Bronchial epithelial cell (primary cell): ENCODE results near the gene MMAB. TPM values are rescaled to one million over a fixed set of nuclear protein-coding genes. Genes with fewer than 3 reads are reported as not detected.
A peak's percentile ranks its signal among the peaks of the same experiment; 100 is the strongest.

Experiments used
- DNase-seq: peaks from one replicate; pipeline ENCODE4 v3.0.0-alpha.2; 2010; ENCODE audit warnings: low read depth
- FAIRE-seq: peaks from 2 replicates; lab custom pipeline; 2011; peaks lifted over from hg19 to GRCh38; lab: Jason Lieb, UNC
- H3K27me3 ChIP-seq: 2 replicates; pipeline ENCODE4 v1.5.1; 2011; ENCODE audit warnings: low read length; ENCODE audit not compliant: control insufficient read depth, insufficient read depth
- H3K36me3 ChIP-seq: 2 replicates; pipeline ENCODE4 v1.5.1; 2011; ENCODE audit warnings: low read length; ENCODE audit not compliant: control insufficient read depth, insufficient read depth
- H3K4me3 ChIP-seq: 2 replicates; pipeline ENCODE4 v1.5.1; 2011; ENCODE audit warnings: mild to moderate bottlenecking, low read depth, low read length, control low read depth
- total RNA-seq: library from RNA; depleted of rRNA; stranded (reverse); fragments of >200 nt; gene quantifications from 2 replicates; pipeline ENCODE4 v1.2.1, GENCODE V29; 2014
- TF ChIP-seq, protein P1 (sequence below): IDR thresholded peaks from 2 replicates; pipeline ENCODE4 v1.5.1; 2011; ENCODE audit warnings: mild to moderate bottlenecking, moderate library complexity, low read length, control low read depth, inconsistent platforms; ENCODE audit not compliant: insufficient read depth, severe bottlenecking

The MMAB gene
- total RNA-seq, 1 donor from 2014 or later, result 36.9 TPM

DNA sequence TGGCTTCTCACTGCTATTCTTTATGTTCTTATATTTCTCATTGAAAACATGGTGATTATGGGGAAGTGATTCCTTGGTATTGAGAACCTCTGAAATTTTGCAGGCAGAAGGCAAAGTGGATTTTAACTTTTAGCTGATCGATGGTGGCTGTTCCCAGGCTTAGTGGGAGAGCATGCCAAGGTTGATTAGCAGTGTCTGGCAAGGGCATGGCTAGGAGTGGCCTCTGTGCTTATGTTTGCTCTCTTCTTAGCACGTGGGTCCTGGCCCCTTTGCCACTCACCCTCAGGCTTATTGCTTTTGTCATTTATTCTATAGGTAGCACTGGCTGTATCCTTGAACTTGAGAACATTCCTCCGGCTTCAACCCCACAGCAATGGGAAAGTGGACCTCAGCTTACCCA lies 2.4 kb upstream of the MMAB start:
- Histone ChIP-seq H3K36me3 (peaks cover 12% of the 10 kb centered on the region), H3K4me3 (no peak overlapping the region), H3K27me3 (no peaks in the 10 kb centered on the region)
- DNase-seq, result no peak
- no peak for FAIRE-seq
- TF ChIP-seq, protein P1, sequence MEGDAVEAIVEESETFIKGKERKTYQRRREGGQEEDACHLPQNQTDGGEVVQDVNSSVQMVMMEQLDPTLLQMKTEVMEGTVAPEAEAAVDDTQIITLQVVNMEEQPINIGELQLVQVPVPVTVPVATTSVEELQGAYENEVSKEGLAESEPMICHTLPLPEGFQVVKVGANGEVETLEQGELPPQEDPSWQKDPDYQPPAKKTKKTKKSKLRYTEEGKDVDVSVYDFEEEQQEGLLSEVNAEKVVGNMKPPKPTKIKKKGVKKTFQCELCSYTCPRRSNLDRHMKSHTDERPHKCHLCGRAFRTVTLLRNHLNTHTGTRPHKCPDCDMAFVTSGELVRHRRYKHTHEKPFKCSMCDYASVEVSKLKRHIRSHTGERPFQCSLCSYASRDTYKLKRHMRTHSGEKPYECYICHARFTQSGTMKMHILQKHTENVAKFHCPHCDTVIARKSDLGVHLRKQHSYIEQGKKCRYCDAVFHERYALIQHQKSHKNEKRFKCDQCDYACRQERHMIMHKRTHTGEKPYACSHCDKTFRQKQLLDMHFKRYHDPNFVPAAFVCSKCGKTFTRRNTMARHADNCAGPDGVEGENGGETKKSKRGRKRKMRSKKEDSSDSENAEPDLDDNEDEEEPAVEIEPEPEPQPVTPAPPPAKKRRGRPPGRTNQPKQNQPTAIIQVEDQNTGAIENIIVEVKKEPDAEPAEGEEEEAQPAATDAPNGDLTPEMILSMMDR, result no peak

DNA sequence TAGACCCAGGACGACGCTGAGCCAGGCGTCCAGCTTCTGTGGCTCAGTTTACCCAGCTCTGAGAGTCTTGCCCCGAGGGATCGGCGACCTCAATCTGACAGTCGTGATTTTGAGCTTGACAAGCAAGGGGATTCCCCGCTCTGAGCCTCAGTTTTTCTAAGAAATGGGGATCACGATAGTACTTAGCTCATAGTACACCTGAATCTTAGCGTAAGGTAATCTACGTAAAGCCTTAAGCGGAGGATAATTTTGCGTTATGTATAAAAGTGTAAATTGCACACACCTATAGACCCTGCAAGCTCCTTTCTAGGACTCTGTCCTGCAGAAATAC lies 575 bp upstream of the MMAB start:
- Histone ChIP-seq H3K36me3 (peaks cover 11% of the 10 kb centered on the region), H3K27me3 (no peaks in the 10 kb centered on the region), H3K4me3 (peak overlapping the region; percentile 44)
- FAIRE-seq (no peak), DNase-seq (no peak)
- TF ChIP-seq, protein P1, result no peak

DNA sequence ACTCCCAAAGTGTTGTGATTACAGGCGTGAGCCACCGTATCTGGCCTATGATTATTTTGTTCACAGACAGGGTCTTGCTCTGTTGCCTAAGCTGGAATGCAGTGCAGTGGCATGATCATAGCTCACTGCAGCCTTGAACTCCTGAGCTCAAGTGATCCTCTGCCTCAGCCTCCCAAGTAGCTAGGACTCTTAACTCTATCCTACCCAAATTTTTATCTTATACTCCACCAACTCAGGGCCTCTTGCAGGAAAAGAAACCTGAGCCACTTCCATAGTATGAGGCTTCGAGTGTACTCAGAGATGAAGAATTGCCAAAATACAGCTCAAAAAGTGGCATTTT lies 828 bp downstream of the MMAB start:
- TF ChIP-seq, protein P1, result no peak
- DNase-seq, result no peak
- Histone ChIP-seq H3K27me3 (no peaks in the 10 kb centered on the region), H3K36me3 (peaks cover 14% of the 10 kb centered on the region), H3K4me3 (peak overlapping the region; percentile 44)
- FAIRE-seq, result no peak

DNA sequence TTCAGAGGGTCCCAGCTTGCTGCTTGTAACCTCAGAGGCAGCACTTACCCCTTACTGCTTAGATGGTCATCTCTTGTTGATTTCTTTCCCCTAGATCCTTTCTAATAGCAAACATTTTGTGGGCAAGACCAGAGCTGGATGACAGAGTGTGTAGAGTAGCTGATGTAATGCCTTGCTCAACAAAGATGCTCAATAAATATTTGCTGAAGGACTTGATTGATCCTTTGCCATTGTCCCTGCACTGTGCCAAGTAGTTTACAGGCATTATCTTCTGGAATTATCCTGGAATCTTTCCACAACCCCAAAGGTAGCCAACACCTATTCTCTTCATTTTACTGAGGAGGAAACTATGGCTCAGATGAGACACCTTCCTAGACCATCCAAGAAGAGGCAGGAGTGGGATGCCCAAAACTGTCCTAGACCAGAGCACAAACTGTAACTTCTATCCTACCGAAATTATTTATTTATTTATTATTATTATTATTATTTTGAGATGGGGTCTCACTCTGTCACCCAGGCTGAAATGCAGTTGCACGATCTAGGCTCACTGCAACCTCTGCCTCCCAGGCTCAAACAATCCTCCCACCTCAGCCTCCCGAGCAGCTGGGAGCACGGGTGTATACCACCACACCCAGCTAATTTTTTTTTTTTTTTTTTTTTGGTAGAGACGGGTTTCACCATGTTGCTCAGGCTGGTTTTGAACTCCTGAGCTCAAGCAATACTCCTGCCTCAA lies 1.4 kb downstream of the MMAB start:
- DNase-seq (no peak), FAIRE-seq (no peak)
- no peak overlapping the region for H3K4me3 ChIP-seq
- H3K27me3 ChIP-seq, result no peaks in the 10 kb centered on the region
- peaks cover 13% of the 10 kb centered on the region for H3K36me3 ChIP-seq
- TF ChIP-seq, protein P1, result no peak

DNA sequence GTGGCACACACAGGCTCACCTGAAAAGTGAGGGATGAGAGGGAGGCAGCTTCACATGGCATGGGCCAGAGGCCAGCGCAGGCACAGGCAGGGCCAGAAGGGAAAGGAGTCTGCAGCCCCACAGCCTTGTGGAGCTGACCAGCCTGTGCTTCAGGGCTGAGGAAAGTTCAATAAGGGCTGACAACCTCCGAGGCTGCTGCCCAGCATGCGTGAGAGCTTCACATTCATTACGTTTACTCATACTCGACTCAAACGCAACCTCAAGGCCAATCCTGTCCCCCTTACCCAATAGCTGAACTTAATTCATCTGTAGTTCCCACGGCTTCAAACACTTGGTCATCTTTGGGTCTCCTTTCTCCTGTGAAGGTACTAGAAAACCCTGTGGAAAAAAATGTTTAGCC lies 4.8 kb downstream of the MMAB start:
- H3K36me3 ChIP-seq, result peaks cover 20% of the 10 kb centered on the region
- FAIRE-seq (no peak), DNase-seq (no peak)
- no peaks in the 10 kb centered on the region for H3K27me3 ChIP-seq
- TF ChIP-seq, protein P1, result no peak
- no peak overlapping the region for H3K4me3 ChIP-seq

DNA sequence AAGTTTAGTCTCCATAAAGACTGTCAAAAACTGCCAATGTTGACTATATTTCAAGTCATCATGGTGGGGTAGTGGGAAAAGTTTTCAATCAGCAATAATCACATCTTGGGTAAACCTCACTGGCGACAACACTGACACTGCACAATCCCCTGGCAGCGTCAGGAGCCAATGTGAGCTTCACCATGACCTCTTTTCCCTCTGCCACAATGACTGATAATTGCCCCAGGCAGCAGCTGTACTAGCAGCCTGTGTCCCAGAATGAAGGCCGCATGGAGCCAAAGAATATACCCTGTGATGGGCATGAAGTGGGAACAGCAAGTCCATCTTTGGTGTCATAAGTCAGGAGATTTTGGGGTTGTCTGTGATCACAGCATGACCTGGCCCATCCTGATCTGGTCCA lies 5.3 kb downstream of the MMAB start:
- Histone ChIP-seq H3K27me3 (no peaks in the 10 kb centered on the region), H3K4me3 (no peak overlapping the region), H3K36me3 (peaks cover 22% of the 10 kb centered on the region)
- no peak for DNase-seq
- no peak for FAIRE-seq
- TF ChIP-seq, protein P1, result no peak
